Lower leg skin (tissue), 4 donors: ENCODE data around the gene GAREM1. TPM values are rescaled to one million over a fixed set of nuclear protein-coding genes. Genes with fewer than 3 reads are reported as not detected.

Source experiments
- DNase-seq, 2 donors: peaks; one replicate each; pipeline ENCODE4 v3.0.0-alpha.2; 2019; ENCODE audit warnings: low spot score in 2 of 2
- H3K4me3 ChIP-seq: fragments of 200-600 bp; sonication (generic); 2 replicates; pipeline ENCODE4 v1.5.1; 2017; ENCODE audit warnings: mild to moderate bottlenecking, low read depth; ENCODE audit not compliant: poor library complexity, severe bottlenecking
- CTCF ChIP-seq, 3 donors: fragments of 450-650 bp; IDR thresholded peaks; one replicate each; pipeline ENCODE4 v1.5.1; 2016; ENCODE audit warnings: antibody characterized with exemption in 3 of 3, mild to moderate bottlenecking in 3 of 3, moderate library complexity in 2 of 3
- POLR2A ChIP-seq, 2 donors: fragments of 450-650 bp; IDR thresholded peaks; one replicate each; pipeline ENCODE4 v1.6.1; 2016 to 2017; ENCODE audit warnings: antibody characterized with exemption in 2 of 2, mild to moderate bottlenecking in 1 of 2, moderate library complexity in 1 of 2
- WGBS, 2 donors: methylation state at CpG; one replicate each; pipeline ENCODE4 v1.1.5; 2018; 5-methylcytosine and 5-hydroxymethylcytosine counted together
- intact Hi-C: fragments of 100-400 bp; cut with DNase I; formaldehyde crosslinking; loops from one replicate; pipeline ENCODE4 v1.15.0; 2023; ENCODE audit warnings: low total_unique reads
- total RNA-seq, 4 donors: library from RNA; depleted of rRNA; stranded (reverse); fragments of >200 nt; gene quantifications; one replicate each; pipeline ENCODE4 v1.1.0, GENCODE V29; 2016

Gene GAREM1
- total RNA-seq, 4 donors from 2014 or later, result 41.1 to 70.9 (median 49.6) TPM

GRCh38 chr18:32318581-32318980 lies 152.1 kb downstream of the GAREM1 start:
- WGBS, 2 donors, result 82 to 99% methylated on average over 4 of the region's 4 CpGs

GRCh38 chr18:32317651-32318050 lies 153.0 kb downstream of the GAREM1 start:
- TF ChIP-seq CTCF (IDR thresholded peaks at IDR 0.05), result no peak
- no peak for TF ChIP-seq POLR2A (IDR thresholded peaks at IDR 0.05)
- WGBS, 2 donors, result 30 to 35% methylated on average over 4 of the region's 4 CpGs
- intact Hi-C loops, result no loop called here
- no peak overlapping the region for H3K4me3 ChIP-seq
- DNase-seq, result no peak

More at GRCh38 chr18:32318581-32318980, 152.1 kb downstream of the GAREM1 start:
- no peak for DNase-seq
- no peak overlapping the region for H3K4me3 ChIP-seq
- TF ChIP-seq POLR2A (IDR thresholded peaks at IDR 0.05), result no peak
- no peak for TF ChIP-seq CTCF (IDR thresholded peaks at IDR 0.05)
- intact Hi-C loops, result no loop called here

- DNase-seq, result no peak
- H3K4me3 ChIP-seq, result no peak overlapping the region
- TF ChIP-seq POLR2A (IDR thresholded peaks at IDR 0.05) (no peak), CTCF (IDR thresholded peaks at IDR 0.05) (no peak)
- WGBS, 2 donors, result 93 to 96% methylated on average over 1 of the region's 1 CpG
- intact Hi-C loops, result no loop called here
Observed at GRCh38 chr18:32315881-32316280, 154.8 kb downstream of the GAREM1 start.

GRCh38 chr18:32310774-32311173 lies 159.9 kb downstream of the GAREM1 start:
- no peak for TF ChIP-seq CTCF (IDR thresholded peaks at IDR 0.05)
- no peak for TF ChIP-seq POLR2A (IDR thresholded peaks at IDR 0.05)
- no peak for DNase-seq
- intact Hi-C loops, result no loop called here
- H3K4me3 ChIP-seq, result no peak overlapping the region
- WGBS, 2 donors, result 91 to 95% methylated on average over 2 of the region's 2 CpGs

GRCh38 chr18:32310101-32310500 lies 160.6 kb downstream of the GAREM1 start:
- intact Hi-C loops, result no loop called here
- DNase-seq, result no peak

More at GRCh38 chr18:32310101-32310500, 160.6 kb downstream of the GAREM1 start:
- WGBS, 2 donors, result 71 to 83% methylated on average over 5 of the region's 5 CpGs
- no peak overlapping the region for H3K4me3 ChIP-seq
- TF ChIP-seq POLR2A (IDR thresholded peaks at IDR 0.05) (no peak), CTCF (IDR thresholded peaks at IDR 0.05) (no peak)
